Measurements from ENCODE around the gene MTR.

- TF ChIP-seq CTCF (IDR thresholded peaks at IDR 0.05) (no peak), POLR2A (IDR thresholded peaks at IDR 0.05) (no peak), EP300 (IDR thresholded peaks at IDR 0.05) (no peak), POLR2AphosphoS5 (IDR thresholded peaks at IDR 0.05) (no peak)
Observed at GRCh38 chr1:236865818-236866155, 70.7 kb downstream of the MTR start.
